HG03432 (cell line): ENCODE measurements around the gene FHIT.

Experiments
- ATAC-seq: cut with Tn5 transposase; IDR thresholded peaks from one replicate; pipeline ENCODE4 v1.9.1; 2021; ENCODE audit warnings: mild to moderate bottlenecking, moderate library complexity; ENCODE audit not compliant: unreplicated experiment

FHIT gene

DNA sequence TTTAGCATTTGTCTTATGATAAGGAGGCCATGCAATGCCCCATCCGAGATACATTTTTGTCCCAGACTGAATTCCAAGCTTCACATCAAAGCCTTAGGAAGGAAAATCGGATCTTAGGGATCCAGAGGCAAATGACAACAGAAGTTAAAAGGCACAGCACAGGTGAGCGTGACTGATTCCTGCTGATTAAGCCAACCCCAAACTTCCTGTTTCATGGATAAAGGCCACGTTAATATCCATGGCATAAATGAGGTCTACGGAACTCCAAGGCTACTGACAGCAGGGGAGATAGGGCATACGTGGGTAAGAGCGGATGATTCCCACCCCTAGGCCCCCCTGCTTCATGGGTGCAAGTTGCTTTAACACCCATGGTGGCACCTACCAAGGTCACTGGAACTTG is 471.6 kb downstream of the FHIT start:
- no peak for ATAC-seq

DNA sequence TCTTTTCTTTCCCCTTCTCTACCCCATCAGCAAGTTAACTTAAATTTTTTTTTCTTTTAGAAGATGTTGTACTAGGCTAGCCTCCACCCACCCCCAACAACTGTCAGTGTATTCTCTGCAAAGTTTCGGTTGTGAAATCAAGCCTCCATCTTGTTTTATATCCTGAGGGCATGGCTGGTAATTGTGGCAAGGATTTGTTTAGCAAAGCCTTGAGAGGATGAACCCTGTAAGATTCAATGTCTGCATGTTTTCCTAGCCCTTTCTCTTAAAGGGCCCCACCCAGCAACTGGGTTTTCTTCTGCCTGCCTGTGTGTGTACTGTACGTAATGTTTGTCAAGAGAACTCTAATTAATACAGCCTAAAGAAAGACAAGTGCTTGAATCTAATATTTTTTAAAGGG is 475.3 kb downstream of the FHIT start:
- no peak for ATAC-seq

DNA sequence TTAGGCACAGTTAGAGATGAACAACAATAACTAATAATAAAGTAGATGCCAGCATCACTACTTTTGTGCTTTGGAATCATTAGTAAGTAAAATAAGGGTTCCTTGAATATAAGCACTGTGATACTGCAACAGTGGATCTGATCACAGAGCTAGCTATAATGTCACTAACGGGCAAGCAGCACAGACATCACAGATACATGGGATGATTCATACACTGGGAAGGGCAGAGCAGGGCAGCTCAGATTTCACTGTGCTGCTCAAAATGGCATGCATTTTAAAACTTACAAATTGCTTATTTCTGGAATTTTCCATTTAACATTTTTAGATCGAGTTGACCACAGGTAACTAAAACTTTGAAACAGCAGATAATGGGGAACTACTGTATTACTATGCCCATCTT is 476.6 kb downstream of the FHIT start:
- no peak for ATAC-seq

DNA sequence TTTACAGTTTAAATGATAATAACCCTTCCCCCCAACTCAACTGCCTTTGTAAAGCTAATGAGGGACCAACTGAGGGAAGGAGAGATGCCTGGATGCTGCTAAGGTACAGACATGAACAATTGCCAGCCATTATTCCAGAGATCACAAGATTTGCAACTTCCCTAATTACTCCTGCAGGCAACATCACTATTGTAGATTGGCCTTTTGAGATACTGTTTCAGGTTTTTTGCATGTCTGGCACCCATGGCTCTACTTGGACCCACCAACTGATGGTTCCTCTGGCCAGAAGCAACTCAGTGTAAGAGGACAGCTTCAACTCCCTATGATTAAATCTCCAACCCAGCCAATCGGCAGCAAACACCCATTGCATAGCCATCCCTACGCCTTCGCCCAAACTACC is 478.7 kb downstream of the FHIT start:
- ATAC-seq: no peak

DNA sequence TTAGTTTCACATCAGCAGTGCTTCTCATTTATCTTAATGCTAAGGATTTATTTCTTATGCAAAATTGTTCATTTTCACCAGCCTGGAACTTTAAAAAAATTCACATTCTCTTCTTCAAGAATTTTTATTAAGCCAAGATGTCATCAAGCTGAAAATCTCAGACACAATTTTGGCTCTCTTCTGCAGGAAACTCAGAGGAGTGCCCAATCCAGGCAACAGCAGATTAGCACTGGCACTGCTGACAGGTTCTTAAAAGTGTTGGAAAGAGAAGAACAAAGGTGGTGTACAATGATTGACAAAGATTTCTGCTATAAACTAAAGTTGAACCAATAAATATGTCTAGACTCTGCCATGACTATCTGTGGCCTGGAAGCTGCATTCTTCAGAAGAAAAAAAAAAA is 479.5 kb downstream of the FHIT start:
- ATAC-seq: no peak

DNA sequence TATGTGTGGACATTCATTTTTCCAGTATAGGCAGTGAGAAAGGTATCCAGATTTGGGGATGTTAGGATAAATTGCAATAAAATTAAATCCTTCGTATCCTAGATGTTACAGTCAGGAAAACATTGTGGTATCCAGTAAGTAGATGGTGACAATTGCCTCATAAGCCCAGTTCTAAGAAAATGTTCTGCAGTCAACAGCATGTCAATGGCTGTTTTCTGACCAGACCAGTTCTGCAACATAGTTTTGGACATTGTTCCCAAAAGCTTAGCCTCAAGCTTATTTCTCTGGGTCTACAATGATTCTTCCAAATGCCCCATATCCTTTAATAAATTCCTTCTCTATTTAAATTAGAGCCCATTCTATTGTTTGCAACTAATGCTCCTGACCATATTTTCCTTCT is 480.7 kb downstream of the FHIT start:
- ATAC-seq: no peak

DNA sequence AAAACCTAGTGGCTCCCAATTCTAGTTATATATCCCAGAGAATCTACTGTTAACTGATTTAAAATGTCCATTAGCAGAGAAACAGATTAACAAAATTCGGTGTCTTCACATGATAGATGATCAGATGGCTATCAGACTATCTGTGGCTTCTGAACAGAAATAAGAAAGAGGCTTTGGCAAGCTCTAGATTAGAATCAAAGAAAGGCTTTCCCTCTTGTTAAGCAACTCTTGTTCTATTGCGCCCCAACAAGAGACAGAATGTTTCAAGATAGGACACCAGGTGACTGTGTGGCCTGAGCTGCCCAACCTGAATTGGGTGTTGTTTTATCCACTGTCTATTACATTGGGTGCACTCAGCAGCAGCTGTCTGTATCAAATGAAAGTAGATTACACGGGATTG is 483.7 kb downstream of the FHIT start:
- no peak for ATAC-seq

DNA sequence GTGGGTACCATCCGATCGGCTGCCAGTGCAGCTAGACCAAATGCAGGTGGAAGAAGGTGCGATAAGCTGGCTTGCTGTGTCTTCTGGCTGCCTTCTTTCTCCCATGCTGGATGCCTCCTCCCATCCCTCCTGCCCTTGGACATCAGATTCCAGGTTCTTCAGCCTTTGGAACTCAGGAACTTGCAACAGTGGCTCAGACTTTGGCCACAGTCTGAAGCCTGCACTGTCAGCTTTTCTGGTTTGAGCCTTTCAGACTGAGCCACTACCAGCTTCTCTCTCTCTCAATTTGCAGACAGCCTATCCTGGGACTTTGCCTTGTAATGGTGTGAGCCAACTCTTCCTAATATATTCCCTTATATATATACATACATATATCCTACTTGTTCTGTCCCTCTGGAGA is 485.5 kb downstream of the FHIT start:
- ATAC-seq: no peak

DNA sequence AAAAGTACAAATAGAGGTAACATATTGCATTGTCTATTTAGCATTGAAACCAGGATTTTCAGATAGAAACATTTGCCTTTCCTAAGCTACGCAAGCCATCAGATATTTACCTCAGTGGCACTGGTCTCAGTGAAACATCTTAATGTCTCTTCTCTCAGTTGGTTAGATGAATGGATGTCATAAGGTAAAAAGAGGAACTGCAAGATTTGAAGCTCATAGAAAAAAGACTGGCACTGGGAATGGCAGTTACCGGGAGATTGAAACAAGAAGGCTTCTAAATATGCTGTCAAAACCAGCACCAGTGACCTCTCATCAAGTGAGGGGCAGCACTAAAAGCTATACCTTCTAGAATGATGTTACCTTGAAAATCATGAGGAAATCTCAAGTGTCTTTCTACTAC is 486.4 kb downstream of the FHIT start:
- ATAC-seq: no peak

DNA sequence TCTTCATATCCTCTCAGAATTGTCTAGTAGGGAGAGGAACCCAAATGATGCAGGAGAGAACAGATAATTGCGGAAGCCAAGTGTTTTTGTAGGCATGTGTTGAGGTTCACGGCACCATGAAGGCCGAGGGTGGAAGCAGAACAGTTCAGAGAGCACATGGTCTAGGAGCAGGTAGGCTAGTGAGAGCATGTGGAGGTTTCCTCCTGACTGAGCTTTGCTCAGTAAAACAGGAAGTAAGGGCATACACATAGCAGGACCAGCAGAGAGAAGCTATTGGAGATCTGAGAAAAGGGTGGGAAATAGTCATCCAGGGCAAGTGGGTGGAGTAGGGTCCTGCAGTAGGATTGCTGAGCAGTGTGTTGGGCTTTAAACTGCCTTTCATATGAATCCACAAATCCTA is 491.1 kb downstream of the FHIT start:
- no peak for ATAC-seq

DNA sequence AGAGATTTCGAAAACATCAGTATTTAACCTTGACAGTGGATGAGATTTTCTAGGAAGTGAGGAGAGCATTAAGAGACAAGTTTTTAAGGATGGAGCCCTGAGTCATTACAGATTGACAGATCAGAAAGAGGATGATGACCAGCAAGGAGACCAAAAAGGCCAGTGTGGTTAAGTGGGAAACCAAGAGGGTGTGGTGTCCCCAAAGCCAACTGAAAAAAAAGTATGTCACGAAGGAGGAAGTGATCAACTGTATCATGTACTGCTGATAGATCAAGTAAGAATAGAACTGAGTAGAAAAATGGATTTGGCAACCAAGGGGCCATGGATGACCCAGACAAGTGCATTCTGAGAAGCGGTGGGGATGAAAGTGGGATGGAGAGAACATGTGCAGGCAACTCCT is 491.8 kb downstream of the FHIT start:
- ATAC-seq: no peak

DNA sequence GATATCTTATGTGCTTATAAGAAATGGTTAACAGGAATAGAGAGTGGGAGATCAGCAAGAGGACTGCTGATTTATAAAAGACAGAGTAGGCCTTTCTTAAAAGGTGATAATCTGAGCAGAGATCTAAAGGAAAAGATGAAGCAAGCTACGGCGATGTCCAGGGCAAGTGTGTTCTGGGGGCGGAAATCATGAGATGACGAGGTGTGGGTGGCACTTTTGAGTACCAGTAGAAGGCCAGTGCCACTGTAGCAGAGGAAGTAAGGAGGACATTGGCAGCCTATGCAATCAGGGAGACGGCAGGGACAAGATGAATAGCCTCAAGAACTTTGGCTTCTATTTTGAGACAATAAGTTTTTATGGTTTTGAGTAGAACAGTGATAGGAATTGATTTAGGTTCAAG is 492.4 kb downstream of the FHIT start:
- ATAC-seq: no peak

DNA sequence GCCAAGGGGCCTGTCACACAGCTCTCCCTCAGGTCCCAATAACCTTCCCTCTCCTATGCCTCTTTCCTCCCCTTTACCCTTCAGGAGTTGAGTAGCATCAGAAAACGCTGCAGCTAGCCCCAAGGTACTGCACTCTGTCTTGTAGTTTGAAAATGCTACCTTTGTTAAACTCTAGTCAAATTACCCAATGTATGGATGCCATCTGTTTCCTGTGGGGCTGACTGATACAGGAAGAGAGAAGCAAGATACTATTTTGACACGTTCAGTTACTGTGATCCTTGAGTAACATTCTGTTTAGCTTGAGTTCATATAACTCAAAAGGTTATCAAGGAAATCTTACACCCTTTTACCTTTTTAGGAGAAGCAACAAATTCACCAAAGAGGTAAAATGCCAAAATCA is 493.1 kb downstream of the FHIT start:
- ATAC-seq: no peak

DNA sequence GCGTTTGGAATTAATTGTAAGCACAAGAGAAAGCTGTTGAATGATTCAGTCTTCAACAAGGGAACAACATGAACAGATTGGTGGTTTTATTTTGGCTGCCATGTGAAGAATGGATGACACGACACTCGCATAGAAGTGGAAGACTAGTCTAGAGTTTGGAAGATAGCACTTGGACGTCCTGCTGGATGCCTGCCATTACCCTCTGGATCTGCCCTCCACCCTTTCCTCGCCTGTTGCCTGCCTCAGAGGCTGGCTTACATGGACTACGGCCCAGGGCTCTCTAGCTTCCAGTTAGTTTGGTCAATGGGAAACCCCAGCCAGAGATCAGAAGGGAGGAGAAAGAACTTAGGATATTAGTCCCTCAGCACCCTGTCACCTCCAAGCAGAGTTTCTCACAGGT is 493.5 kb downstream of the FHIT start:
- no peak for ATAC-seq

DNA sequence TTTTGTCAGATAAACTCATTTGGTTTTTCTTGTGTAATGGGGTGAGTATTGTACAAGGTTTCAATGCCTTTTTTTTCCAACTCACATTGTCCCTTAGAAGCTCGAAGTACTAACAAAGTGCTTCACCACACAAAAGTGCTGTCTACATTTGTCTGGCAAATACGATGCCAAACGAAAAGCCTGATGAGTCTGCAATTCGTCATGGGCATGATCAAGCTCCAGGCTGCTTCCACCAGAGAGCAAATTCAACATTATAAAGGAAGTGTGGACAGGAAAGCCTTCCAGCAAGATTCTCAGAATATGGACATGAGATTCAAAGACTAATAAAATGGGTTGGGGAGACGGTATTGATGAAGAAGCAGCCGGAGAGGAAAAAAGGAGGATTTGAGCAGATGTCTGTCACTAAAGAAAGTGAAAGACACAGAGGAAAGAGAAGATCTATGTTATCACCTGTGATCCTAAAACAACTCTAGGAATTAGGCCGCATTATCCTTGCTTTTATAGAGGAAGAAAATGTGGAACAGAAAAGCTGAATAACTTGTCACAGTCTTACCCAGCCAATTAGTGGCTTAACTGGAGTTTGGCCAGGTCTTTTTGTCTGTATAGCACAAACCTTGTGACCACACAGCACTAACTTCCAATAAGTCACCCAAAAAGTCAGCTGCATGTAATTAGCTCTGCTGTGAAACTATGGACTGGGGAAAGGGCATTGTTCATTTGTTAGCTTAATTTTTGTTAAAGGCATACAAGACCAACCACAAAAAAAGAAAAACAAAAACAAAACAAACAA is 494.8 kb downstream of the FHIT start:
- no peak for ATAC-seq

DNA sequence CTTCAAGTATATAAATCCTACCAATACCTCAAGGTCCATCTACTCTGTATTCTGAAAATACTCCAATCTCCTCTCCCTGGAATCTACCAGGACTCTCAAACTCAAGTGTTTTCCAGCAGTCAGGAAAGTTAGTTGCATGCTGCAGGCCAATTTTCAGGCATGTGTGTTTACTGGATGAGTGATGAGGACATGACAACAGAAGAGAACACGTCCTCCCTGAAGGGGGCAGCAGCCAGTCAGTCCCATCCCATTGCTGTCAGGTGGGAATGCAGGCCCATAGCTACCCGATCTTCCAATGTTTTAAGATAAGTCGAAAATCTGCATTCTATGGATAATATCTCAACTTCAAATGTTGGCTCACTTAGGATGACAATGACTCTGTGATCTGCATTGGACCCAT is 496.2 kb downstream of the FHIT start:
- no peak for ATAC-seq

DNA sequence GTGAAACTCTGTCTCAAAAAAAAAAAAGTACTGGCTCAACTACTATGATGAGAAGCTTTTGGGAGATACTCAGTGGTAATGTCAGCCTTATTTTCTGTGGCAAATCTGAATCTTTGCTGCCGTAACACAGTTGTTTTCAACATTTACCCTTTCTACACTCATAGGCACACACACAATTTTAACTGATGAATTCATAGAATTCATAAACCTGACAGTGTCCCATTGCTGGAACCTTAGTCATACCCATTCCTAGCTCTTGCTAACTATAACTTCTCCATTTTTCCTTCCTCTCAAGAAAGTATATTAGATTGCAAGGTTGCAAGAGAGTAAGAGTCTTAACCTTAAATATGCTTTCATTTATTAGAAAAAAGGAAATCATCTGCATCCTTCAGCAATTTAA is 496.6 kb downstream of the FHIT start:
- ATAC-seq: no peak

DNA sequence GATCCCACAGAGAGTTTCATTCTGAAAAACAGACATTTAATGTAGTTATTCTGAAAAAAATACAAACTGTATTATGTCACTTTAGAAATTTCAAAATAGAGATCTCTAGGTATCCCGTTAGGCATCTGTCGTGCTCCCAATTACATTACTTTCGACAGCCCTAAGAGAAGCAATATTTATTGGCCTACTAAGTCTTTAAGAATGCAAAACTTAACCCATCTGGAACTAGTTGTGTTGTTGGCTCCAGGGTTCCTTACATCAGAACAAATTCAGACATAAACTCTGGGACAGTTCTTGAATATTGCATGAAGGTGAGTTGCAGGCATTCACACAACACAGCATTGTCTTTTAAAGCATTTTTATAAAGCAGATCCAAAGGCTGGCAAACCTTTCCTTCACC is 498.4 kb downstream of the FHIT start:
- ATAC-seq: no peak

DNA sequence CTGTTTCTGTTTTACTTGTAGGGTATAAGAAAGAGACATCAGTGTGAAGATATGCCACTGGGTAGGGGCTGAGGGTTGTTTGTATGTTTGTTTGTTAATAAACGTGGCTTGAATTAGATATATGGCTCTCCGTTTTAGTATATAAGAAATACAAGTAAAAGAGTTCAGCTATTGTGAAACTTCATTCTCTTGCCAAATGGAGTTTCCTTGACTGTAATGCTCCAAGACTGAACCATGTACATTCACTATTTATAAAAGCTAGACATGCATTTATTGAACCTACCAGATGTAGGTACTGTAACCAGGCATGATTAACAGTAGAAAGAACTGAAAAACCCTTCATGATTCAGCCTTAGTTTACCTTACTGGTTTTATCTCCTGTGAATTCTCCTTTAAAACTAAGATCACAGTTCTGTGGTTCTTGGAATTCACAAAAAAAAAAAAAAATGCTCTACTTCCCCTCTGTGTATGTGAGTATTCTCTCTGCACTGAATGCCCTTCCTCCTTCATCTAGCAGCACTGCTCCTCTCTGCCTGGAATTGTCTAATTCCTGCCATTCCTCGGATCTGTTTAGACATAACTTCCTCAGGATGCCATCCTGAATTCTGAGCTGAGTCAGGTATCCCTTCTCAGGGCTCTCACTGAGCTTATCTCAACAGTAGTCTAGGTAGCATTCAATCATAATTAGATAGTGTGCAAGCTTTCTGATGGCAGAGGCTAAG is 504.4 kb downstream of the FHIT start:
- no peak for ATAC-seq

DNA sequence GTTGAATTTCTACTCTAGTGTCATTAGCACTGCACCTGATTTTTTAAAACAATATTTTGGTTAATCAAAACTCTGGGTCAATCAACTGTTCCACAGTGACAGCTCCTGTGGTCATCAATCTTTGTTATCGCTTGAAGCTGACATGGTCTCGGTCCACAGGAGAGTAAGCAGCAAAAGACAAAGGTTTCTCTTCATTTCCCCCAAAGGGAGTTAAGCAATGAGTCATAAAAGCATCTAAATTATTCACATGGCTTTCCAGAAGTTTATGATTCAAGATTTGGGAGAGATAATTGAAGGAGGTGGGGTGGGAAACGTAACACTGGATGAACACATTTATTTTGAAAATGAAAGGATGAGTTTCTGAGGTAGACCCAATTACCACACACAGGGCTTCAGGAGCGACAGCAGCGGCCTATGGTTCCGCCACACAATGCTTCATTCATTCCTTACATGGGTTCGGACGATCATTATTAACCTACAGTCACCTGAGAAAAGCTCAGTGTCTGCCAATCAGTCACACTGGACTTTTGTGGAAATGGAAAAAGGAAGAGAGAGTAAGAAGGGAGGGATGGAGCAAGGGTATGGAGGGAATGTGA is 505.1 kb downstream of the FHIT start:
- ATAC-seq: no peak

DNA sequence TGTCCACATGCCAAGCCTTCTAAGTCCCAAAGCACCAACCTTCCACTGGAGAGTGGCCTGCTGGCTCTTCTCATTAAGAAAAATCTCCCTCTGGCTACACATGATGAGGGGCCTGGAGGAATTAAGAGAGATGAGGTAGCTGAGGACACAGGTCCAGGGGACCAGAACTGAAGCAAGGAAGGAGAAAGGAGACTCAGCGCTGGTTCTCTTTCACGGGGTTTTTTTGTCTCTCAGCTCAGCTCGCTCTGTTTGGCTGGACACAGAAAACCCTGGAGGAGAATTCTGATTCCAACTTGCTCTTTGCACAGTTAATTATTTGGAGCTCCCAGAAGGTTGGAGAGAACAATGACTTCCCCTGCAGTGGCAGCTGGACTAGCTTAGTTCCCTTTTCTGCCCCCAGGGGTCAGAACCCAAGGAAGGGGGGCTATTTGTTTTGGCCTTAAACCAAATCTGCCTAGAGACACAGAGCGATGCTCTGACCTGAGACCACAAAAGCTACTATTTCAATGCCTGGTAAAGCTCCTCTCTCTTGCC is 507.6 kb downstream of the FHIT start:
- no peak for ATAC-seq

DNA sequence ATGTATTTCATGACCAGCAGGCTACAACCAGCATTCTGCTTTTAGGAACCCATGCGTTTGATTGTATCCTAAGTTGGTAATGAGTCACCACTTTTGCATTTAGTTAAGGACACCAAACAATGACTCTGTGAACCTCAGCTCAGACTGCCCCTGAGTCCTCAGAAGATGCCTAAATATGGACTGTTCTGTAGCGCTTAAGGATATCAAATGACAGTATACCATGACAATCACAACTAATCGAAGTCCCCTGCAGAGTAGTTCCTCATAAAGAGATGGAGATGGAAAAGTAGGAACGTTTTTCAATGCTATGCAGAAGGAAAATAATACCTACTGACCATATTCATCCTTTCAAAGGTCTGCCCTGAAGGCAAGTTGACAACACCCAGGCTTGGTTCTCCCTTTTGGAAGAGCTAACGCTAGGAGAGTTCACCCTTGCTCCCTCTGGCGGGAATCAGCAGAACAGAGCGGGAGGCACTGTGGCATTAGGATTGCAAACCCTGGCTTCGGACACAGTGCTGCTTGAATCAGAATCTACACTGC is 508.6 kb downstream of the FHIT start:
- ATAC-seq: no peak
